ENCODE data around the gene CCDC60.

The CCDC60 gene

DNA sequence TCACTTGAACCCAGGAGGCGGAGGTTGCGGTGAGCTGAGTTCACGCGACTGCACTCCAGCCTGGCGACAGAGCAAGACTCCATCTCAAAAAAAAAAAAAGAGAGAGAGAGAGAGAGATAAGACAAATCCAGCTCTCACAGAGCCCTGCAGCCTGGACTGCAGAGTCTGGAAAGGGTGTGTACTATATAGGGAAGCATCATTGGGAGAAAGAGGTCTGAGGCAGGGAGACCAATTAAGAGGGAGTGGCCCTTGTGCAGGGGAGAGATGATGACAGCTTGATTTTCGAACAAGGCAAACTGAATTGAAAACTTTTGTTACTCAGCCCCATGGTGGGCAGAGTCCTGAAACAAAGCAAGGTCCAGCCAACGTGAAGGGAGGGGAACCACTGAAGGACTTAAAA is 116.2 kb downstream of the CCDC60 start (continued):
- TF ChIP-seq, protein P1, sequence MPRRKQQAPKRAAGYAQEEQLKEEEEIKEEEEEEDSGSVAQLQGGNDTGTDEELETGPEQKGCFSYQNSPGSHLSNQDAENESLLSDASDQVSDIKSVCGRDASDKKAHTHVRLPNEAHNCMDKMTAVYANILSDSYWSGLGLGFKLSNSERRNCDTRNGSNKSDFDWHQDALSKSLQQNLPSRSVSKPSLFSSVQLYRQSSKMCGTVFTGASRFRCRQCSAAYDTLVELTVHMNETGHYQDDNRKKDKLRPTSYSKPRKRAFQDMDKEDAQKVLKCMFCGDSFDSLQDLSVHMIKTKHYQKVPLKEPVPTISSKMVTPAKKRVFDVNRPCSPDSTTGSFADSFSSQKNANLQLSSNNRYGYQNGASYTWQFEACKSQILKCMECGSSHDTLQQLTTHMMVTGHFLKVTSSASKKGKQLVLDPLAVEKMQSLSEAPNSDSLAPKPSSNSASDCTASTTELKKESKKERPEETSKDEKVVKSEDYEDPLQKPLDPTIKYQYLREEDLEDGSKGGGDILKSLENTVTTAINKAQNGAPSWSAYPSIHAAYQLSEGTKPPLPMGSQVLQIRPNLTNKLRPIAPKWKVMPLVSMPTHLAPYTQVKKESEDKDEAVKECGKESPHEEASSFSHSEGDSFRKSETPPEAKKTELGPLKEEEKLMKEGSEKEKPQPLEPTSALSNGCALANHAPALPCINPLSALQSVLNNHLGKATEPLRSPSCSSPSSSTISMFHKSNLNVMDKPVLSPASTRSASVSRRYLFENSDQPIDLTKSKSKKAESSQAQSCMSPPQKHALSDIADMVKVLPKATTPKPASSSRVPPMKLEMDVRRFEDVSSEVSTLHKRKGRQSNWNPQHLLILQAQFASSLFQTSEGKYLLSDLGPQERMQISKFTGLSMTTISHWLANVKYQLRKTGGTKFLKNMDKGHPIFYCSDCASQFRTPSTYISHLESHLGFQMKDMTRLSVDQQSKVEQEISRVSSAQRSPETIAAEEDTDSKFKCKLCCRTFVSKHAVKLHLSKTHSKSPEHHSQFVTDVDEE (CRISPR knock-in tag; IDR thresholded peaks at IDR 0.05), result no peak

DNA sequence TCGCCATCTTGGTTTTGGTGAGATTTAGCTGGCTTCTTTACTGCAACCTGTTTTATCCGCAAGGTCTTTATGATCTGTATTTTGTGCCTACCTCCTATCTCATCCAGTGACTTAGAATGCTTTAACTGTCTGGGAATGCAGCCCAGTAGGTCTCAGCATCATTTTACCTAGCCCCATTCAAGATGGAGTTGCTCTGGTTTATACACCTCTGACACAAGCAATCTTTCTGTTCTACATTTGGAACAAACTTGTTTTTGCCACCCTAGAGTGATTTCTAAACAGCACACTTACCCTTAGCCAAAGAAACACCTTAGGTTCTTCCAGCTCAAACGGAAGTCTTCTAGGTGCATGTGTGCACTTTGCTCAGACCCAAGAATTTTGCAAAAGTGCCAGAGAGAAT is 122.3 kb downstream of the CCDC60 start:
- TF ChIP-seq, protein P2, sequence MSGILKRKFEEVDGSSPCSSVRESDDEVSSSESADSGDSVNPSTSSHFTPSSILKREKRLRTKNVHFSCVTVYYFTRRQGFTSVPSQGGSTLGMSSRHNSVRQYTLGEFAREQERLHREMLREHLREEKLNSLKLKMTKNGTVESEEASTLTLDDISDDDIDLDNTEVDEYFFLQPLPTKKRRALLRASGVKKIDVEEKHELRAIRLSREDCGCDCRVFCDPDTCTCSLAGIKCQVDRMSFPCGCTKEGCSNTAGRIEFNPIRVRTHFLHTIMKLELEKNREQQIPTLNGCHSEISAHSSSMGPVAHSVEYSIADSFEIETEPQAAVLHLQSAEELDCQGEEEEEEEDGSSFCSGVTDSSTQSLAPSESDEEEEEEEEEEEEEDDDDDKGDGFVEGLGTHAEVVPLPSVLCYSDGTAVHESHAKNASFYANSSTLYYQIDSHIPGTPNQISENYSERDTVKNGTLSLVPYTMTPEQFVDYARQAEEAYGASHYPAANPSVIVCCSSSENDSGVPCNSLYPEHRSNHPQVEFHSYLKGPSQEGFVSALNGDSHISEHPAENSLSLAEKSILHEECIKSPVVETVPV (CRISPR knock-in tag; IDR thresholded peaks at IDR 0.05), result no peak
- TF ChIP-seq GLIS3 (CRISPR knock-in tag; IDR thresholded peaks at IDR 0.05), result no peak
- no peak for TF ChIP-seq ZC3H10 (CRISPR knock-in tag; IDR thresholded peaks at IDR 0.05)
- TF ChIP-seq, protein P3, sequence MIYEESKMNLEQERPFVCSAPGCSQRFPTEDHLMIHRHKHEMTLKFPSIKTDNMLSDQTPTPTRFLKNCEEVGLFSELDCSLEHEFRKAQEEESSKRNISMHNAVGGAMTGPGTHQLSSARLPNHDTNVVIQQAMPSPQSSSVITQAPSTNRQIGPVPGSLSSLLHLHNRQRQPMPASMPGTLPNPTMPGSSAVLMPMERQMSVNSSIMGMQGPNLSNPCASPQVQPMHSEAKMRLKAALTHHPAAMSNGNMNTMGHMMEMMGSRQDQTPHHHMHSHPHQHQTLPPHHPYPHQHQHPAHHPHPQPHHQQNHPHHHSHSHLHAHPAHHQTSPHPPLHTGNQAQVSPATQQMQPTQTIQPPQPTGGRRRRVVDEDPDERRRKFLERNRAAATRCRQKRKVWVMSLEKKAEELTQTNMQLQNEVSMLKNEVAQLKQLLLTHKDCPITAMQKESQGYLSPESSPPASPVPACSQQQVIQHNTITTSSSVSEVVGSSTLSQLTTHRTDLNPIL (CRISPR knock-in tag; IDR thresholded peaks at IDR 0.05; ENCODE audit: low read depth), result no peak
- no peak for TF ChIP-seq PPARA (CRISPR knock-in tag; IDR thresholded peaks at IDR 0.05; ENCODE audit: borderline replicate concordance)
- TF ChIP-seq BACH2 (CRISPR knock-in tag; IDR thresholded peaks at IDR 0.05; ENCODE audit: borderline replicate concordance), result no peak
- TF ChIP-seq ZNF565 (CRISPR knock-in tag; conservative IDR thresholded peaks at IDR 0.05; ENCODE audit: low read depth), result no peak
- TF ChIP-seq ZNF70 (CRISPR knock-in tag; IDR thresholded peaks at IDR 0.05), result no peak
- no peak for TF ChIP-seq ARNTL (CRISPR knock-in tag; IDR thresholded peaks at IDR 0.05; ENCODE audit: borderline replicate concordance, low read depth)
- TF ChIP-seq TOX (CRISPR knock-in tag; IDR thresholded peaks at IDR 0.05; ENCODE audit: borderline replicate concordance), result no peak
- TF ChIP-seq OSR1 (CRISPR knock-in tag; IDR thresholded peaks at IDR 0.05), result no peak
- TF ChIP-seq, protein P4, sequence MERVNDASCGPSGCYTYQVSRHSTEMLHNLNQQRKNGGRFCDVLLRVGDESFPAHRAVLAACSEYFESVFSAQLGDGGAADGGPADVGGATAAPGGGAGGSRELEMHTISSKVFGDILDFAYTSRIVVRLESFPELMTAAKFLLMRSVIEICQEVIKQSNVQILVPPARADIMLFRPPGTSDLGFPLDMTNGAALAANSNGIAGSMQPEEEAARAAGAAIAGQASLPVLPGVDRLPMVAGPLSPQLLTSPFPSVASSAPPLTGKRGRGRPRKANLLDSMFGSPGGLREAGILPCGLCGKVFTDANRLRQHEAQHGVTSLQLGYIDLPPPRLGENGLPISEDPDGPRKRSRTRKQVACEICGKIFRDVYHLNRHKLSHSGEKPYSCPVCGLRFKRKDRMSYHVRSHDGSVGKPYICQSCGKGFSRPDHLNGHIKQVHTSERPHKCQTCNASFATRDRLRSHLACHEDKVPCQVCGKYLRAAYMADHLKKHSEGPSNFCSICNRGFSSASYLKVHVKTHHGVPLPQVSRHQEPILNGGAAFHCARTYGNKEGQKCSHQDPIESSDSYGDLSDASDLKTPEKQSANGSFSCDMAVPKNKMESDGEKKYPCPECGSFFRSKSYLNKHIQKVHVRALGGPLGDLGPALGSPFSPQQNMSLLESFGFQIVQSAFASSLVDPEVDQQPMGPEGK (CRISPR knock-in tag; IDR thresholded peaks at IDR 0.05; ENCODE audit: borderline replicate concordance), result no peak
- TF ChIP-seq ZFP3 (CRISPR knock-in tag; IDR thresholded peaks at IDR 0.05), result no peak
- TF ChIP-seq SNAI2 (CRISPR knock-in tag; IDR thresholded peaks at IDR 0.05), result no peak
- TF ChIP-seq, protein P1 (CRISPR knock-in tag; IDR thresholded peaks at IDR 0.05), result no peak
- no peak for TF ChIP-seq RARB (CRISPR knock-in tag; IDR thresholded peaks at IDR 0.05)
- TF ChIP-seq TCF4 (CRISPR knock-in tag; IDR thresholded peaks at IDR 0.05; ENCODE audit: borderline replicate concordance), result no peak
- no peak for TF ChIP-seq ZNF8 (CRISPR knock-in tag; IDR thresholded peaks at IDR 0.05)
- TF ChIP-seq, protein P5, sequence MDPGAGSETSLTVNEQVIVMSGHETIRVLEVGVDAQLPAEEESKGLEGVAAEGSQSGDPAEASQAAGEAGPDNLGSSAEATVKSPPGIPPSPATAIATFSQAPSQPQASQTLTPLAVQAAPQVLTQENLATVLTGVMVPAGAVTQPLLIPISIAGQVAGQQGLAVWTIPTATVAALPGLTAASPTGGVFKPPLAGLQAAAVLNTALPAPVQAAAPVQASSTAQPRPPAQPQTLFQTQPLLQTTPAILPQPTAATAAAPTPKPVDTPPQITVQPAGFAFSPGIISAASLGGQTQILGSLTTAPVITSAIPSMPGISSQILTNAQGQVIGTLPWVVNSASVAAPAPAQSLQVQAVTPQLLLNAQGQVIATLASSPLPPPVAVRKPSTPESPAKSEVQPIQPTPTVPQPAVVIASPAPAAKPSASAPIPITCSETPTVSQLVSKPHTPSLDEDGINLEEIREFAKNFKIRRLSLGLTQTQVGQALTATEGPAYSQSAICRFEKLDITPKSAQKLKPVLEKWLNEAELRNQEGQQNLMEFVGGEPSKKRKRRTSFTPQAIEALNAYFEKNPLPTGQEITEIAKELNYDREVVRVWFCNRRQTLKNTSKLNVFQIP (CRISPR knock-in tag; IDR thresholded peaks at IDR 0.05; ENCODE audit: borderline replicate concordance, low read depth), result no peak
- ATAC-seq, result no peak

Data from SK-N-SH treated with all-trans-retinoic acid at 6 μM for 48 hours (cell line).